ENCODE data around the gene FOXJ3. TPM values are rescaled to one million over a fixed set of nuclear protein-coding genes. Genes with fewer than 3 reads are reported as not detected.

The FOXJ3 gene
- total and polyA plus RNA-seq, 2 of the 8 experiments (the other 6 are each of a cell fraction or from before 2014, with no cell fraction given) = 48.6 to 51.9 TPM

GRCh38 chr1:42210421-42211133, 124.5 kb downstream of the FOXJ3 start:
- WGBS, 2 experiments (ENCODE audit: extremely low coverage in 1 of 2, insufficient coverage in 1 of 2, insufficient read length in 1 of 2, insufficient replicate concordance in 2 of 2, low coverage in 1 of 2, low lambda C conversion rate in 2 of 2, missing lambda C conversion rate in 1 of 2) = 90% methylated on average over 6 of the region's 6 CpGs; no CpG with 5 or more reads in 1 of the 2 experiments
- H4K20me1 ChIP-seq (replicated peaks in 1 of 2; ENCODE audit: control insufficient read depth in 1 of 2, insufficient read depth in 2 of 2, low read length in 2 of 2) = peaks cover 4% of the 10 kb centered on the region in 2 experiments
- H2BK20ac ChIP-seq (ENCODE audit: low read length) = no peak overlapping the region
- no peaks in the 10 kb centered on the region; a peak in 1 of 8 replicates for H3K36me3 ChIP-seq (ENCODE audit: control insufficient read depth in 2 of 4, insufficient read depth in 4 of 4, low read length in 3 of 4)
- H2BK15ac ChIP-seq (ENCODE audit: low read length) = no peak overlapping the region
- H2BK12ac ChIP-seq (ENCODE audit: low read depth, low read length) = no peak overlapping the region
- TF ChIP-seq CEBPB (IDR thresholded peaks at IDR 0.05; ENCODE audit: low read depth, low read length) = no peak
- TF ChIP-seq TCF12 (IDR thresholded peaks at IDR 0.05; ENCODE audit: low read depth, low read length) = no peak
- TF ChIP-seq SP4 (IDR thresholded peaks at IDR 0.05; ENCODE audit: low read length) = no peak
- no peak for TF ChIP-seq RBBP5 (IDR thresholded peaks at IDR 0.05; ENCODE audit: borderline replicate concordance, low read depth, low read length)
- TF ChIP-seq POLR2A (IDR thresholded peaks at IDR 0.05; ENCODE audit: control extremely low read depth in 1 of 2, low read depth in 2 of 2, low read length in 2 of 2) = no peak
- TF ChIP-seq BCL11A (IDR thresholded peaks at IDR 0.05; ENCODE audit: low read depth in 2 of 2, low read length in 2 of 2) = no peak
- no peak for TF ChIP-seq YY1 (IDR thresholded peaks at IDR 0.05; ENCODE audit: low read depth, low read length)
- TF ChIP-seq HDAC6 (IDR thresholded peaks at IDR 0.05; ENCODE audit: low read depth, low read length) = no peak
- TF ChIP-seq ASH2L (IDR thresholded peaks at IDR 0.05; ENCODE audit: low read length) = no peak
- no peak overlapping the region for H4K8ac ChIP-seq (ENCODE audit: extremely low read depth, insufficient read depth, low read length)
- H3K4me3 ChIP-seq (ENCODE audit: extremely low read depth in 1 of 4, insufficient read depth in 2 of 4, low read depth in 3 of 4, low read length in 4 of 4) = no peak overlapping the region
- H3K4me1 ChIP-seq (replicated peaks in 1 of 4; ENCODE audit: control insufficient read depth in 3 of 4, insufficient read depth in 4 of 4, low read length in 3 of 4) = peaks cover 0 to 2% (median under 1%) of the 10 kb centered on the region in 4 experiments; a peak in 5 of 7 replicates
- no peaks in the 10 kb centered on the region; the same call in 1 of the 2 replicates for H3K23me2 ChIP-seq (ENCODE audit: low read depth, low read length)
- H4K5ac ChIP-seq (ENCODE audit: insufficient read length, low read depth, low read length) = no peak overlapping the region
- no peak overlapping the region for H2BK5ac ChIP-seq (ENCODE audit: low read depth, low read length)
- H2BK120ac ChIP-seq (replicated peaks; ENCODE audit: low read depth, low read length) = no peak overlapping the region
- no peak overlapping the region for H2AFZ ChIP-seq (ENCODE audit: low read length)
- FAIRE-seq (no peak), DNase-seq (ENCODE audit: low read depth in 1 of 2, low spot score in 2 of 2) (no peak)
- no peak overlapping the region for H3K4ac ChIP-seq (replicated peaks; ENCODE audit: insufficient read length, low read depth, low read length)
- no peak overlapping the region for H4K91ac ChIP-seq (replicated peaks; ENCODE audit: insufficient read length, low read length)
- no peak overlapping the region for H3K9ac ChIP-seq (replicated peaks in 1 of 4; ENCODE audit: extremely low read depth in 1 of 4, low read depth in 3 of 4, low read length in 3 of 4)
- H3K56ac ChIP-seq (replicated peaks; ENCODE audit: insufficient read length, low read depth, low read length) = no peak overlapping the region
- H2AK5ac ChIP-seq (ENCODE audit: low read depth, low read length) = no peak overlapping the region
- no peak overlapping the region for H3K23ac ChIP-seq (ENCODE audit: insufficient read length)
- no peak overlapping the region for H3K14ac ChIP-seq (ENCODE audit: insufficient read length)
- H3K27me3 ChIP-seq (replicated peaks in 1 of 4; ENCODE audit: control insufficient read depth in 3 of 4, extremely low read depth in 1 of 4, insufficient read depth in 3 of 4, low read length in 3 of 4) = no peaks in the 10 kb centered on the region
- CTCF ChIA-PET (ENCODE audit: partially characterized antibody) = interaction anchor here (1.0 to 1.4 kb wide), 2 partner anchors 10 to 154 kb away, joined by 3 to 4 read pairs; no protein-coding TSS in a partner anchor
- no peaks in the 10 kb centered on the region for H3K9me3 ChIP-seq (ENCODE audit: insufficient read depth in 2 of 2, low read depth in 1 of 2, low read length in 1 of 2)
- H3K4me2 ChIP-seq (ENCODE audit: insufficient read depth in 1 of 2, low read depth in 2 of 2, low read length in 2 of 2) = no peak overlapping the region
- peaks cover 4% of the 10 kb centered on the region; the same call in 1 of the 2 replicates for H3K79me1 ChIP-seq (ENCODE audit: low read depth, low read length)
- peak overlapping the region; percentile 15; the same call in 1 of the 2 replicates for H3K18ac ChIP-seq (ENCODE audit: extremely low read depth, low read length)
- H3K79me2 ChIP-seq (ENCODE audit: control insufficient read depth in 1 of 2, insufficient read depth in 2 of 2, low read length in 2 of 2) = peaks cover 0 to 90% of the 10 kb centered on the region in 2 experiments; a peak in 3 of 4 replicates
- no peak overlapping the region for H3K27ac ChIP-seq (ENCODE audit: low read depth, low read length)
- POLR2A ChIA-PET (ENCODE audit: partially characterized antibody) = no interaction called here

All from H1 (cell line).